Fibroblast of pulmonary artery (primary cell): ENCODE results near the gene RIN3.
A peak's percentile ranks its signal among the peaks of the same experiment; 100 is the strongest.

Source experiments
- DNase-seq: peaks from one replicate; pipeline ENCODE4 v3.0.0-alpha.2; 2010; ENCODE audit warnings: low read depth
- H3K4me3 ChIP-seq: replicated peaks from 2 replicates; pipeline ENCODE4 v1.5.1; 2011; ENCODE audit warnings: low read depth, mild to moderate bottlenecking, control low read depth, low read length, moderate library complexity
- CTCF ChIP-seq: IDR thresholded peaks from 2 replicates; pipeline ENCODE4 v1.5.1; 2011; ENCODE audit warnings: mild to moderate bottlenecking, control low read depth, low read length, inconsistent platforms; ENCODE audit errors: missing control alignments

Gene RIN3

DNA sequence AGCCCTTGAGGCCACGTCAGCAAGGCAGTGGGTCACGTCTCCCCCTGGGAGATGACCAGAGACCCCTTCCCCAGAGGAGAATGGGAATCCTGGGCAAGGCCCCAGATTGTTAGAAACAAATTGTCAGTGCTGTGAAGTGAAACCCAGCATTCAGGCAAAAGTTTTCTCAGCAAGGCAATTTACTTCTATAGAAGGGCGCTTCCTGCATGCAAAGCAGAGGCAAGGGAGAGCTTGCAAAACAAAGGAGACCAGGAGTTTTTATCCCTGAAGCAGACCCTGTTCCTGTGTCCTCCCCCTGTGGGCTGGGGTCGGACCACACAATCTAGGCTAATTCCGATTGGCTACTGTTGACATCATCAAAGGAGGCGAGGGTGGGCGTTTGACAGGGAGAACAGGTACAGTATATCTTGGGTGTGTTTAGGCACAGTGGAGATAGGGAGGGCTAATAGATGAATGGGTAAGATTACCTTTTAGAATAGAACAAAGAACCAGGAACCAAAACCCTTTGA lies 114.2 kb downstream of the RIN3 start:
- no peak for DNase-seq
- TF ChIP-seq CTCF = no peak
- no peak overlapping the region for H3K4me3 ChIP-seq

GRCh38 chr14:92628636-92629035 lies 115.1 kb downstream of the RIN3 start:
- DNase-seq = no peak

DNA sequence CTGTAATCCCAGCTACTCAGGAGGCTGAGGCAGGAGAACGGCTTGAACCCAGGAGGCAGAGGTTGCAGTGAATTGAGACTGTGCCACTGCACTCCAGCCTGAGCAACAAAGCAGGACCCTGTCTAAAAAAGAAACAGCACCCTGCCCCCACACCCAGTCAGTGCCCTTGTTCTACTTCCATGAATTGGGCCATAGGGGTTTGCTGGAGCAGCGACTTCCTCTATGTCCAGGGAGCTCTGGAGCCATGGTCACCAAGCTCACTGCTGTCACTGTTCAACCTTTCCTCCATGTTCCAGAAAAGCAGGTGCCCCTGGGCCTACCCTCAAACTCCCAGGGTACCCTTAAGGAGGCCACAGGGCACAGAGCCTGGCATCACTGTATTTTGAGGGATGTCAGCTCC lies 116.8 kb downstream of the RIN3 start:
- H3K4me3 ChIP-seq = no peak overlapping the region
- no peak for TF ChIP-seq CTCF
- DNase-seq = no peak

More at GRCh38 chr14:92628636-92629035, 115.1 kb downstream of the RIN3 start:
- H3K4me3 ChIP-seq = no peak overlapping the region
- TF ChIP-seq CTCF = no peak

- no peak for TF ChIP-seq CTCF
- no peak overlapping the region for H3K4me3 ChIP-seq
- no peak for DNase-seq
These were observed 117.5 kb downstream of the RIN3 start for GRCh38 chr14:92631098-92631497.

DNA sequence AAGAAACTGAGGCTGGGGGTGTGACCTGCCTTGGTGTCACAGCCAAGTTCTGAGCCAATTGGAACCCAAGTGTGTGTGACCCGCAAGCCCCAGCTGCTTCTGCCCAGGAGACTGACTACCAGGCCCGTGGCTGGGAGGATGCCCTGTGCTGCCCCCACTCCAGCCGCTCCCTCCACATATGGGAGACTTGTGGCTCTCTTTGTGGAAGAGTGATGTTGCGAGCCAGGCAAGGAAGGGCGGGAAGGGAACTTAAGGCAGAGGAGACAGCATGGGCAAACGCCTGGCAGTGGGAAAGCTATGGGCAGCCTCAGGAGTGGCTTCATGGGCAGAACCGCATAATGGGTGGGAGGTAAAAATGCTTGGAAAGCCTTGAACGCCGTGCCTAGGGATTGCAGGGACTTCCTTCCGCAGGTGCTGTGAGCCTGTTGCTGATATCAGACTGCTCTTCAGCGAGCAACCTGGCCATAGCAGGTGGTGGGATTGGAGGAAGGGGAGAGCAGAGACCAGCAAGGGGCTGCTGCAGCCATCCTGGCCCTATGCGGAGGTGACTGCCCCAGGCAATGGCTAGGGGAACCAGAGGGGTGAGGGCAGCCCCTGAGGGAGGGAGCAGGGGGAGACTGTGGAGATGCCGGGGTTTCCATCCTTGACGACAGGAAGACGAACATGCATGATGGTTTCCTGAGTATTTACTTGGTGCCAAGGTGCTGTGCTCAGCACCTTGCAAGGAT lies 119.1 kb downstream of the RIN3 start:
- no peak for TF ChIP-seq CTCF
- no peak overlapping the region for H3K4me3 ChIP-seq
- no peak for DNase-seq

DNA sequence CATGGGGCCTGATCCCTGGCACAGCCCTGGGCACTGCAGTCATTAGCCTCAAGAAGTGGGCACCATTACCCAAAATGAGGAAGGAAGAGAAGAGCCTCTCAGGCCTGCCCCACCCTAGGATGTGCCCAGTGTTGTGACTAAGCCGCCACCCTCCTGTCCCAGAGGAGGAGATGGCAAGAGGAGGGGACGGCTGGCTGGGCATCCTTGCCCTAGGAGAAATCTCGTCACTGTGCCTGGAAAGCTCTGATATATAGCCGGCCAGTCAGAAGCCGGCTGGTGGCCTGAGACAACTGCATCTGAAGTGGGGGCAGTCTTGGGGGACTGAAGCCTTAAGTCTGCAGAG lies 119.7 kb downstream of the RIN3 start:
- no peak for DNase-seq
- no peak for TF ChIP-seq CTCF
- H3K4me3 ChIP-seq = no peak overlapping the region

DNA sequence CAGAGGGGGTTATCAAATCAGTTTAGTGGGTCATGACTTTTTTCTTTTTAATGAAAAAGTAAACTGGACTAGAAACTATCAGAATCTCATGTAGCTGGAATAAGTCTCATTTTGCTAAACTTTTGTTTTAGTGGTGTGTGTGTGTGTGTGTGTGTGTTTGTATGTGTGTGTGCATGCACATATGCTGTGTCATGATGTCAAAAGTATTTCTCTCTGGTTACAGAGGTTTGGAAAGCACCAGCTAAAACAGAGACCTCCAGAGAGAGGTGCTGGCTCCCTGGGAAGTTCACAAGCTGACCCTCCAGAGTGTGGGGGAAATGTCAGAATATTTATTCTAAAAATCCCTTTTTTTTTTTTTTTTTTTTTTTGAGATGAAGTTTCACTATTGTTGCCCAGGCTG lies 120.1 kb downstream of the RIN3 start:
- DNase-seq = peak; percentile 34
- TF ChIP-seq CTCF = no peak
- H3K4me3 ChIP-seq = no peak overlapping the region
